ENCODE data around the gene ANKS1B.

Gene ANKS1B

DNA sequence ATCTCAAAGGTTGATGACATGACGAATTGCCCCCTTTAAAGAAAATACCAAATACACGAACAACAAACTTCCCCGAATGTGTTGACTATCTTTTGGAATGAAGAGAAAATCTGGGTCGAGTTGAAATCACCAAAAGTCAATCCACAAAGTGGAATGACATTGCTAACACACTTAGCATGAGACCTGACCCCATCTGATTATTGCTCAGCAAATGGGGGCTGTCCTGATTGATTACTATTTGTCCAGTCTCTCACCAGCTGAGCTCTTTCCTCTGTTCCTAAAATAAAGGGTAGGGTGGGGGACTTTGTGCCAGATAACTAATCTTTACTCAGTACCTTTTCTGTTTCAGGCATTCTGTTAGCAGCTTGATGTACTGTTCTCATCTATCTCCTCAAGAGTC is 1116.2 kb downstream of the ANKS1B start:
- H3K4me3 ChIP-seq (ENCODE audit: low read depth, low read length) = no peak overlapping the region
- no peak for DNase-seq (ENCODE audit: low read depth)
- no peak for TF ChIP-seq CTCF (IDR thresholded peaks at IDR 0.05; ENCODE audit: insufficient read depth, low read depth, low read length, missing control alignments)

DNA sequence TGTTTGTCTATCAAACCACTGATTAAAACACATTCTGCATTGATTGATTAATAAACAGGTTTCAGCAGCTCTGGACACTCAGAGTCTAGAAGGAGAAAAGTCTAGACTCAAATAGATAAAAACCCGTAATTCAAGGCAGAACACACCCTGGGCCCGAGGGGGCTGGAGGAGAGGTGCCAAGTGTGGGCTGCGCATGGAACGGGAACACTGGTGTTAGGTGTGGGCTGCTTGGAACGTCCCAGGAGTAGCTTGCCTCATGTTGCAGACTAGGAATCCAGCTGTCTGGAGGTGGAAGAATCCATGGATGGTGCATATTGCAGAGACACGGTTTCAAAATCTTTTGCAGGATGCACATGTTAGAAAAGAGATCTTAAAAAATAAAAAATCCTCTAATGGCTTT is 1116.7 kb downstream of the ANKS1B start:
- no peak overlapping the region for H3K4me3 ChIP-seq (ENCODE audit: low read depth, low read length)
- TF ChIP-seq CTCF (IDR thresholded peaks at IDR 0.05; ENCODE audit: insufficient read depth, low read depth, low read length, missing control alignments) = no peak
- no peak for DNase-seq (ENCODE audit: low read depth)

DNA sequence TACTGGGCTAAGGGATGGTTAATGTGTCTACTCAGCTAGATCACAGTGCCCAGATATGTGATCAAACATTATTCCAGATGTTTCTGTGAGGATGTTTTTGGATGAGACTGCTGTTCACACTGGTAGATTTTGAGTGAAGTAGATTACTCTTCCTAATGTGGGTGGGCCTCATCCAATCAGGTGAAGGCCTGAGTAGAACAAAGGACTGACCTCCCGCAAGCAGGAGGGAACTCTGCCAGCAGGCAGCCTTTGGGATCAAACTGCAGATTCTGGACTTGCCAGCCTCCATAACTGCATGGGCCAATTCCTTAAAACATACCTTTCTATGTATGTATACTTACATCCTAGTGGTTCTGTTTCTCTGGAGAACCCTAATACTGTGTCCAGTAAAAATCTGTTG is 1120.4 kb downstream of the ANKS1B start:
- TF ChIP-seq CTCF (IDR thresholded peaks at IDR 0.05; ENCODE audit: insufficient read depth, low read depth, low read length, missing control alignments) = no peak
- H3K4me3 ChIP-seq (ENCODE audit: low read depth, low read length) = no peak overlapping the region
- no peak for DNase-seq (ENCODE audit: low read depth)

DNA sequence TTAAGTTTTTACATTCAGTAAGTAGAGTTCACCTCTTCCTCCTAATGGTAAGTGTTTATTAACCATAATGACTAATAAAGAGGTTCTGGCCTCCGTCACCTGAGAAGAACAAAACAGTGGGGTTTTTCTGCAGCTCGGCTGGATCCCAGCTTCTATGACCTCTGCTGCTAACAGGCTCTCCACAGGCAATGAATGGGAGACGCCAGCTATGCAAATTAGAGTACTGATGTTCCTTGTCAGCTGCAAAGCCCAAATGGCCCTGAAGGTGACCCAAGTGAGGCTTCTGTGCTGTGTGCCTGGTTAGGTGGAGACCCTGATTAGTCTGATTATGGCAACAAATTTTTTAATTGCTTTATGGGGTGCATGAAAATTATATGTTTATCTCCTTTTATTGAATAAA is 1121.6 kb downstream of the ANKS1B start:
- no peak for DNase-seq (ENCODE audit: low read depth)
- TF ChIP-seq CTCF (IDR thresholded peaks at IDR 0.05; ENCODE audit: insufficient read depth, low read depth, low read length, missing control alignments) = no peak
- no peak overlapping the region for H3K4me3 ChIP-seq (ENCODE audit: low read depth, low read length)

DNA sequence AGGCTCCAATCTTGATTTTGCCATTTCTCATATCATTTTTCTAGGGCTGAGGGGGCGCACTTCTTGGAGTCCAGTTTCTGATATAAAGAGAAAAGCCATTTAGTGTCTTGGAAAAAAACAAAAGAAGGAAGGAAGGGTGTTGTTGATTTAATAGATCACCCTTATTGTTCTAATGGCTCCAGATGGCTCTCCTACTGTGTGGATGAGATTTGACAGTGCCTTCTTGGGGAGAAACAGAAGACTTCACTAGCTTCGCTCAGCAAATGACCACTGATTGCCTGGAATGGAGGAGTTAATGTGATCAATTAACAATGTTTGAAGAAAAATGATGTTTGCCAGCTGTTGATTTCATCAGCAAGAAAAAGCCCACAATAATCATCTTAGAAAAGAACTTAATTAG is 1123.5 kb downstream of the ANKS1B start:
- no peak overlapping the region for H3K4me3 ChIP-seq (ENCODE audit: low read depth, low read length)
- no peak for DNase-seq (ENCODE audit: low read depth)
- no peak for TF ChIP-seq CTCF (IDR thresholded peaks at IDR 0.05; ENCODE audit: insufficient read depth, low read depth, low read length, missing control alignments)

DNA sequence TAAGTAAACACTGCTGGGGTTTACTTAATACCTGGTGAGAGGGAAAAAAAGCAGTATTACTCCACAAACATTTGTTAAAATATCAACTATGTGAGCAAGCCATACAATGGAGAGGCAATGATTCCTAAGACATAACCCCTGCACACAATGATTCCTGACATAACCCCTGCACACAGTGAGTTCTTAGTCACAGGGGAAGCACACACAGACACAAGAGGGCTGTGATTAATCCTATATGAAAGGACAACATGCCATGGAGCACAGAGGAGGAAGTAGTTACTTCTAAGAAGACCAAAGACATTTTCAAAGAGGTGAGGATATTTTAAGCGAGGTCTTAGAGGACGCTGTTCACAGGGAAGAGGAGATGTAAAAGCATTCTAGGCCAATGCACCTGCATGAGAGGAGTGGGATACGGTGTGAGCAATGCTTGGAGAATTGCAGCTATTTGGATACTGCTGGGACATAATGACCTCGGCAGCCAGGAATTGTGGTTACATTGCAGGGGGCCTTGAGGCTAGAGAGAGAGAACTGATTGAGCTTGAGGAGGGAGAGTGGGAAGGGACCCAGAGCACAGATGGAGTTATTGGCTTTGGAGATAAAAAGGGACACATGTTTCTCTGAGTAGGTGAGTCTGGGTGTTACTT is 1127.7 kb downstream of the ANKS1B start:
- TF ChIP-seq CTCF (IDR thresholded peaks at IDR 0.05; ENCODE audit: insufficient read depth, low read depth, low read length, missing control alignments) = no peak
- H3K4me3 ChIP-seq (ENCODE audit: low read depth, low read length) = no peak overlapping the region
- DNase-seq (ENCODE audit: low read depth) = no peak

DNA sequence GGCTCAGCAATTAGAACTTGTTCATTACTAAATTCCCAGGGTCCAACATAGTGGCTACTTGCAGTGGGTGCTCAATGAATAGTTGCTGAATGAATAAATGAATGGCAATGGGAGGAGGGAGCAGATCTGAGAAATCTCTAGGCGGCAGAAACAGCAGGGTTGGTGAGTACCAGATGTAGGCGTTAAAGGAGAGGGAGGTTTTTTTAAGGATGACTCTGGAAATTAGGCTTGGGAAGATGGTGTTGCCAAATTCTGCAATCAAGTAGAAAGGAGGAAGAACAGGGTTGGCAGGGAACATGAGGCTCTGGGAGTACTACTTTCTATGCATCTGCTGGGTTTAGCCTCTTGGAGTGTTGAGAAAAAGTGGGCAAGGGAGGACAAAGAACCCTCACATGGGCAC is 1132.6 kb downstream of the ANKS1B start:
- no peak for DNase-seq (ENCODE audit: low read depth)
- no peak for TF ChIP-seq CTCF (IDR thresholded peaks at IDR 0.05; ENCODE audit: insufficient read depth, low read depth, low read length, missing control alignments)
- no peak overlapping the region for H3K4me3 ChIP-seq (ENCODE audit: low read depth, low read length)

Measured in GM12865 (cell line).